GM21528 (cell line): ENCODE data around the gene KIF16B.

Source experiments
- ATAC-seq: cut with Tn5 transposase; IDR thresholded peaks from one replicate; pipeline ENCODE4 v1.9.1; 2021; ENCODE audit warnings: mild to moderate bottlenecking, moderate library complexity; ENCODE audit not compliant: unreplicated experiment, low FRiP score

The KIF16B gene

DNA sequence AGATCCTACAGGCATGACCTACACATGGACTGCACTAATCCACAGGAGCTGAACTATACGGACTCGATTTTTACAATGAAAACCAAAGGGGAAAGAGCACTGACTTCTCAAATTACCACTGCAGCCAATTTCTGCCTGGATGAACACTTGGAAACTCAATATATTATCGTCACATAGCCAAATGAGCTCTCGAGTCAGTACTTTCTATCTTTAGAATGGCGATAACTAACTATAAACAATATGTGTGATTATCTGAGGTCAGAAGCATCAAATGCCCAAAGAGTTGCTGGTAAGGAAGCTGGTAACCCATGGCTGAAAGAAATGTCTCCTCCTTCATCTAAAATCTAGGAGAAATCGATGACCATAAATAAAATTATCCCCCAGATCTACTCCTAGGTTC is 86.7 kb downstream of the KIF16B start:
- ATAC-seq, result no peak

DNA sequence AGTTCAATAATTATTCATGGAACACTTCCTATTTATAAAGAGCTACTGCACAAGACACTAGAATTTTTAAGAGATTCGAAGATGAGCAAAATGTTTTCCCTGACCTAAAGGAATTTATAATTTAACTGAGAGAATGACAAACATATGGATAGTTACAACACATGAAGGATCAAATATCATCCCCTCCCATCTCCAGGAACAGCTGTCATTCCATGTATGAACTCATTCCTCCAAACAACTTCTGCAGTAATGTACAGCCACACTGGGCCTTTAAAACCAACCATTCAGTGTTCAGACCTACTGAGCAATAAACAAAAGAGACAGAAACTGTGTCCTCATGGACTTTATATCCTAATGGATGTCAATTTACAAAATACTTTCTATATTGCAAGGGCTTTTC is 87.8 kb downstream of the KIF16B start:
- ATAC-seq, result no peak

GRCh38 chr20:16483024-16483423 is 90.2 kb downstream of the KIF16B start:
- no peak for ATAC-seq

- no peak for ATAC-seq
These were observed 91.3 kb downstream of the KIF16B start for GRCh38 chr20:16481977-16482376.

- ATAC-seq, result no peak
These were observed 93.6 kb downstream of the KIF16B start for GRCh38 chr20:16479666-16480065.

DNA sequence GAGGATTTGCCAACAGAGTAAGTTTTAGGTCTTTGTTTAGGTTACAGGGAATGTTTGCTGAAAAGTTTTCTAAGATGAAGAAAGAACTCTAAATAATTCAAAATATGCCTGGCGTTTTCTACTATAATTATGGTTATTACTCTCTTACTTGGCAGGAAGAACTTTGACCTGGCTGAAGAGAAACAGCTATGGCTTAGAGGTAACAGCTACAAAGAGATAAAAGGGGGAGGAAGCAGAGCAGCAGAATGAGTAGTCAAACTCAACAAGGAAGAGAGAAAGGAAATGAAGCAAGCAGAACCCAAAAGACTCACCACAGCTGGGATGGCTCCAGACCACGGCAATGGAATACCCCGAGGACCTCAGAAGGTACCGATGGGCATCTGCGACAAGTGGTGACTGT is 95.6 kb downstream of the KIF16B start:
- ATAC-seq, result no peak

- ATAC-seq, result no peak
These were observed 97.2 kb downstream of the KIF16B start for GRCh38 chr20:16476032-16476431.

DNA sequence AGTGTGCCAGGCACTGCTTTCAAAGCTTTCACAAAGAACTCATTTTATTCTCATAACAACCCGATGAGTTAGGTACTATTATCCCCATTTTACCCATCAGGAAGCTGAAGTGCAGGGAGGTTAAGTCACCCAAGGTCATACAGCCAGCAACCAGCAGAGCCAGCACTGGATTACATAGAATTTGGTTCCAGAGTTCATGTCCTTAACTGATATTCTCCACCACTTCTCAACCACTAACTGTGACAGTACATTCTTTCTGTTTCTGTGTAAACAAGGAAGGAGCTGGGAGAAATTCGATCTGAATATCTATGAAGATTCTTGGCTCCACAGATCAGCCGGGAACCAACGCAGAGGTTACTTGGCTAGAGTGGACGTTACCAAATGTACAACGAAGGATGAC is 98.0 kb downstream of the KIF16B start:
- no peak for ATAC-seq

GRCh38 chr20:16474363-16474762 is 98.9 kb downstream of the KIF16B start:
- ATAC-seq, result no peak

DNA sequence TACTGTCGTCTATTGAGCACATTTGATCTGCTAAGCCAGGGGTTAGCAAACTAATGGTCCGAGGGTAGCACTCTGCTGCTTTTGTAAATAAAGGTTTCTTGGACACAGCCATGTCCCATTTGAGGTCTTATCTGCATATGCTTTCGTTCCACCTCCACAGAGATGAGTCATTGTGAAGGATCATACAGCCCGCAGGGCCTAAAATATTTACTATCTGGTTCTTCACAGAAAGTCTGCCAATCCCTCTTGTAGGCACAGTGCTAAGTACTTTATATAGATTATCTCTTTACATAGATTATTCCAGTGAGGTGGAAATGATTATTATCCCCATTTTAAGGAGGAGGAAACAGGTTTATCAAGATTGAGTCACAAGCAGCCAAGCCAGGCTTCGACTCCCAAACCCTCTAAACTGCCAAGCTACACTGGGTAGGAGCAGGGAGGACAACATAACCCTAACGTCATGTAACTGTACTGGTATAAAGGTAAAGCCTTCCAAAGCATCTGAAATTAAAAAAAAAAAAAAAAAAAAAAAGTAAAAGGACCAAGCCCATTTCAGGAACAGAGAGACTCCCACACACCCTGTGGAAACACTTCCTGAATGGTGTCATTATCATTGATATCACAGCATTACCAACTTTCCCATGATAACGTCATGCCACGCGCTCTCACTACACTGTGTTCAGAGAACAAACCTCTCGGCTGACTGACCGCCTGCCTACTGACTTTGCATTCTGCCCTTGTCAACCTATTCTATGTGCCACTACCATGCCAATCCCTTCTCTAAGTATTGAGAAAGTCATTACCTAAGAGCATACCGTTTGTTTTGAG is 101.0 kb downstream of the KIF16B start:
- ATAC-seq, result no peak

- no peak for ATAC-seq
These were observed 103.8 kb downstream of the KIF16B start for GRCh38 chr20:16469395-16469905.

GRCh38 chr20:16462711-16463110 is 110.5 kb downstream of the KIF16B start:
- no peak for ATAC-seq

- ATAC-seq, result no peak
These were observed 114.1 kb downstream of the KIF16B start for GRCh38 chr20:16459019-16459700.

DNA sequence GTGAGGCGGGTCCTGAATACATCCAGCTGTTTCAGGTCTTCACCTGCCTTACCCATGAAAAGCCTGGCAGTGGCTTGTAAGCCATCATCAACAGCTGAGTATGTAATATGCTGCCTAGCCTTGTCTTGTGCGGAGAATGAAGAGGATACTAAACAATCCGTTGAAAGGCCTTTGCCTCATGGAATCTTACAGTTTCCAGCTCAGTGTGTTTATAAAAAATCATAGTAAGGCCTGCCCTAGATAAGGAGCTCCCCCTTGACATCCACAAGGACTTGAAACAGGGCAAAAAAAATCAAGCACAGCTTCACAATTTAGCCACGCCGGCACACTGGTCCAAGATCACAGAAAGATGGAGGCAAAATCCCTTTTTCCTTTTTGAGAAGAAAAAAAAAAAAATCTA is 115.7 kb downstream of the KIF16B start:
- ATAC-seq, result no peak

GRCh38 chr20:16455324-16455723 is 117.9 kb downstream of the KIF16B start:
- ATAC-seq, result no peak

DNA sequence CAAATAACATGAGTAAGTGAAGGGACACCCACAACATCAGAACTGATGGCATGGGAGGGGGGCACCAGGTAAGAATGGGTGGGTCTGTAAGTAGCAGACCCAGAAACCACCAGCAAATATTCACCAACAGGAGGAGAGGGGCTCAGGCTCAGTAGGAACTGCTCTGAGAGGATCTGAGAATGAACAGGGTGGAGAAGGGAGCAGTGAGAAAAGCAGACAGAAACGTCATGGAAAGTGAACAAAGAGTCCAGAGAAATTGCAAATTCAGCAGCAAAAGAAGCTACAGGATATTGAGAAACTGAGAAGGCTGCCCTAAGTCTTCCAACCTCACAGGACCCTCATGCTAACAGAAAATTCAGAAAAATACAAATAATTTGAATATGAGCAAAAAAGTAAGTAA is 121.3 kb downstream of the KIF16B start:
- no peak for ATAC-seq

- ATAC-seq, result no peak
These were observed 122.2 kb downstream of the KIF16B start for GRCh38 chr20:16451001-16451400.

DNA sequence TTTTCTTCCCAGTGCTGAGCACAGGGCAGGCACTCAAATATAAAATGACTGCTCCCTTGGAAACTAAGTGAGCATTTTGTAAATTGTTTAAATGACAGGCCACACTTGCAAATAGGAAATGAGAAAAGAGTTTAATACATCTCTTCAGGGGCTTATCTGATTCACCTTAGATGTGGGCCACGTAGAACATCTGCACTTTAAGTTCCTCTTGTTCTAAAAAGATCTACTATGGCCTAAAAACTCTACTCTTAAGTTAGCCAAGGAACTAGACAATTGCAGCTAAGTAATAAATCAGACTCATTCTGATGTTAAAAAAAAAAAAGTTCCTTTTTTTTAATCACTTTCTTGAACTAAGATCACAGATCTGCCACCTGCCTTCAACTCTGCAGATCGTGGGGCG is 126.3 kb downstream of the KIF16B start:
- ATAC-seq, result no peak

DNA sequence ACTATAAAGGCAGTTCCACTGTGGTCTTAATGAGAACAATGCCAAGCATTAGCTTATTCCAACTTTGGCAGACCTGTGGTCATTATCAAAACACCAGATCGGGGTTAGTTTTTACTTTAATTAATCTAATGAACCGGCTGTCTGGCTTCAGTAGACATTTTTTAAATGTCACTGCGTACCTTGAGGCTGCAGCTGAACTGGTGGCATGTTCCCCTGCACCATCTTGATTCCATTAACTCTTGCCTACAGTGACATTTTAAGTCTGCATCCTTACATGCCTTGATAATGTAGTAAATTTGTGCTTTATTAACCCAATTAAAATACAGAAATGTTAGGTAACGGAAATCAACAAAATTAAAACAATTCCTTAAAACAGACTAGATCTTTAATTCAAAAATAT is 127.0 kb downstream of the KIF16B start:
- no peak for ATAC-seq

GRCh38 chr20:16445482-16445881 is 127.8 kb downstream of the KIF16B start:
- no peak for ATAC-seq

DNA sequence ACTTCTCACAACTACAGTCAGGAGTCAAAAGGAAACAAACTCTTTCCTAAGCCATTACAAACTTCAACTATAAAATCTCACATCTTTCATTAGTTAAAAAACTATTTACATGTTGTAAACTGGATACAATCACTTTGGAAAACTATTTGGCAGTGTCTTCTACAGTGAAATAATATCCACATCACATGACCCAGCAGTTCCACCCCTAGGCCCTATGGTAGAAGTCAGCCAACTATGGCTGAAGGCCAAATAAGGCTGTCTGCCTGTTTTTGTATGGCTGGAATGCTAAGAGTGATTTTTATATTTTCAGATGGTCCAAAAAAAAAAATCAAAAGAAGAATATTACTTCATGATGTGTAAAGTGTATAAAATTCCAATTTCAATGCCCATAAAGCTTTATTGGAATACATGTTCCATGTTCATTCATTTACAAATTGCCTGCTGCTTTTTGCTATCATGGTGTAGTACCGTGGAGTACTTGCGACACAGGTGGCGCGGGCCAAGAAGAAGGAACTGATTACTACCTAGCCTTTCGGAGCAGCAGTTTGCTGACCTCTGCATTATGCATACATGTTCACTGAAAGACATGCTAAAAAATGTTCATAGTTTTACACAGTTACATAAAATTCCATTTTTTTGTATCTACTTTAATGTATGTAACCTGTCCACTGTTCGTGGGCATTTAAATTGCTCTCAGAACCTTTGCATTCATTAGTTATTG is 129.0 kb downstream of the KIF16B start:
- ATAC-seq, result no peak
